GM18519 (cell line): Measurements from ENCODE around the gene YTHDC1.
"Not testable (repeated sequence)": the region's sequence is repeated elsewhere in the genome, so short reads cannot be mapped to it uniquely, and the experiment has no call there.

Experiments
- ATAC-seq: cut with Tn5 transposase; IDR thresholded peaks from one replicate; pipeline ENCODE4 v1.9.1; 2021; ENCODE audit warnings: mild to moderate bottlenecking, moderate library complexity; ENCODE audit not compliant: unreplicated experiment, low FRiP score

The YTHDC1 gene

GRCh38 chr4:68349649-68350360 is at the start of gene YTHDC1:
Gene YTHDC1 (minus strand): TSS chr4:68350090. CDS start chr4:68349753, 337 bp downstream.
- peak; percentile 97 for ATAC-seq

- ATAC-seq, result no peak
Observed at GRCh38 chr4:68399306-68399705, 49.4 kb upstream of the YTHDC1 start.

GRCh38 chr4:68396756-68397155 is 46.9 kb upstream of the YTHDC1 start:
- ATAC-seq, result no peak

GRCh38 chr4:68391436-68391835 is 41.5 kb upstream of the YTHDC1 start:
- no peak for ATAC-seq

- no peak for ATAC-seq
Observed at GRCh38 chr4:68390205-68390935, 40.5 kb upstream of the YTHDC1 start.

- not testable (repeated sequence) for ATAC-seq
Observed at GRCh38 chr4:68389386-68389913, 39.6 kb upstream of the YTHDC1 start.

GRCh38 chr4:68388347-68388865 is 38.5 kb upstream of the YTHDC1 start:
- no peak for ATAC-seq

- no peak for ATAC-seq
Observed at GRCh38 chr4:68385267-68385666, 35.4 kb upstream of the YTHDC1 start.

- no peak for ATAC-seq
Observed at GRCh38 chr4:68383115-68383514, 33.2 kb upstream of the YTHDC1 start.

GRCh38 chr4:68378226-68378625 is 28.3 kb upstream of the YTHDC1 start:
- ATAC-seq, result no peak

- peak; percentile 69 for ATAC-seq
Observed at GRCh38 chr4:68375667-68376559, 26.0 kb upstream of the YTHDC1 start.

- peak; percentile 86 for ATAC-seq
Observed at GRCh38 chr4:68373513-68373912, 23.6 kb upstream of the YTHDC1 start.

- ATAC-seq, result no peak
Observed at GRCh38 chr4:68372588-68372987, 22.7 kb upstream of the YTHDC1 start.

GRCh38 chr4:68369142-68369805 is 19.4 kb upstream of the YTHDC1 start:
- no peak for ATAC-seq

- ATAC-seq, result no peak
Observed at GRCh38 chr4:68368691-68369131, 18.8 kb upstream of the YTHDC1 start.

GRCh38 chr4:68367835-68368234 is 17.9 kb upstream of the YTHDC1 start:
- no peak for ATAC-seq

GRCh38 chr4:68366600-68366999 is 16.7 kb upstream of the YTHDC1 start:
- no peak for ATAC-seq

- no peak for ATAC-seq
Observed at GRCh38 chr4:68365068-68365467, 15.2 kb upstream of the YTHDC1 start.

- ATAC-seq, result no peak
Observed at GRCh38 chr4:68361146-68361589, 11.3 kb upstream of the YTHDC1 start.
